IMR-90 (cell line): ENCODE measurements around the gene DACT1. TPM values are rescaled to one million over a fixed set of nuclear protein-coding genes. Genes with fewer than 3 reads are reported as not detected.
A peak's percentile ranks its signal among the peaks of the same experiment; 100 is the strongest.

Experiments
- ATAC-seq: fragments of 200-7000 bp; cut with Tn5 transposase; 2 replicates; pipeline ENCODE4 v1.9.1; 2020; ENCODE audit warnings: low read depth, mild to moderate bottlenecking, moderate library complexity
- BruUV-seq: library from RNA; stranded (reverse); fragments of 400-500 nt; replicated peaks from 2 replicates; lab custom pipeline; 2021; lab: Mats Ljungman, UMichigan
- CTCF ChIA-PET: fragments of 300-600 bp; formaldehyde crosslinking; extraction: SDS; loops from one replicate; lab custom pipeline; 2021; ENCODE audit warnings: antibody characterized with exemption; lab: Yijun Ruan, JAX
- POLR2A ChIA-PET: fragments of 300-600 bp; sonication (Branson Sonifier 250); formaldehyde crosslinking; loops from one replicate; lab custom pipeline; 2022; ENCODE audit warnings: antibody characterized with exemption; ENCODE audit not compliant: unreplicated experiment; lab: Charles Lee
- DNase-seq: peaks from one replicate; pipeline ENCODE4 v3.0.0; 2013
- H2AFZ ChIP-seq: replicated peaks from 2 replicates; pipeline ENCODE3; 2013; ENCODE audit warnings: low read length, mild to moderate bottlenecking; ENCODE audit not compliant: poor library complexity
- H2AK5ac ChIP-seq: 2 replicates; pipeline ENCODE4 v1.6.1; 2013; ENCODE audit warnings: low read depth, low read length, inconsistent platforms
- H2AK9ac ChIP-seq: replicated peaks from 2 replicates; pipeline ENCODE3; 2013; ENCODE audit warnings: mild to moderate bottlenecking, low read depth, low read length, moderate library complexity; ENCODE audit not compliant: poor library complexity
- H2BK120ac ChIP-seq: 2 replicates; pipeline ENCODE4 v1.6.1; 2013; ENCODE audit warnings: low read depth, low read length, inconsistent platforms
- H2BK15ac ChIP-seq: 3 replicates; pipeline ENCODE4 v1.6.1; 2013; ENCODE audit warnings: low read depth, low read length, inconsistent platforms
- H2BK20ac ChIP-seq: 2 replicates; pipeline ENCODE4 v1.6.1; 2013; ENCODE audit warnings: low read depth, mild to moderate bottlenecking, inconsistent platforms, low read length, moderate library complexity
- H2BK5ac ChIP-seq: 2 replicates; pipeline ENCODE4 v1.6.1; 2013; ENCODE audit warnings: mild to moderate bottlenecking, low read depth, low read length, inconsistent platforms; ENCODE audit not compliant: poor library complexity, severe bottlenecking
- H3K14ac ChIP-seq: replicated peaks from 2 replicates; pipeline ENCODE4 v1.6.1; 2013; ENCODE audit warnings: low read depth, low read length, inconsistent platforms
- H3K18ac ChIP-seq: 2 replicates; pipeline ENCODE4 v1.6.1; 2013; ENCODE audit warnings: low read depth, low read length, control low read depth
- H3K23ac ChIP-seq: 2 replicates; pipeline ENCODE4 v1.6.1; 2013; ENCODE audit warnings: low read depth, low read length, inconsistent platforms
- H3K27ac ChIP-seq: 2 replicates; pipeline ENCODE4 v1.5.1; 2013; ENCODE audit warnings: mild to moderate bottlenecking, control low read depth, low read length; ENCODE audit not compliant: insufficient read depth
- H3K27me3 ChIP-seq: 2 replicates; pipeline ENCODE4 v1.6.1; 2013; ENCODE audit warnings: low read length; ENCODE audit not compliant: control insufficient read depth, insufficient read depth
- H3K36me3 ChIP-seq: 2 replicates; pipeline ENCODE4 v1.6.1; 2013; ENCODE audit warnings: low read length, mixed read lengths; ENCODE audit not compliant: control insufficient read depth, insufficient read depth
- H3K4ac ChIP-seq: 2 replicates; pipeline ENCODE4 v1.6.1; 2013; ENCODE audit warnings: low read depth, low read length, inconsistent platforms
- H3K4me1 ChIP-seq: 2 replicates; pipeline ENCODE4 v1.6.1; 2013; ENCODE audit warnings: low read length, mixed read lengths; ENCODE audit not compliant: control insufficient read depth, insufficient read depth
- H3K4me2 ChIP-seq: 2 replicates; pipeline ENCODE4 v1.6.1; 2013; ENCODE audit warnings: low read depth, mild to moderate bottlenecking, control low read depth, low read length, moderate library complexity
- H3K4me3 ChIP-seq: 2 replicates; pipeline ENCODE4 v1.5.1; 2013; ENCODE audit warnings: low read depth, mild to moderate bottlenecking, control low read depth, low read length, moderate library complexity; ENCODE audit not compliant: insufficient read depth
- H3K56ac ChIP-seq: 2 replicates; pipeline ENCODE4 v1.6.1; 2013; ENCODE audit warnings: low read length, inconsistent platforms; ENCODE audit not compliant: insufficient read depth; ENCODE audit errors: extremely low read depth
- H3K79me1 ChIP-seq, 2 experiments: 2 replicates each; pipeline ENCODE4 v1.6.1; 2013; ENCODE audit warnings: low read length in 2 of 2, inconsistent platforms in 1 of 2, low read depth in 1 of 2
- H3K9ac ChIP-seq: 2 replicates; pipeline ENCODE4 v1.6.1; 2013; ENCODE audit warnings: low read depth, low read length, control low read depth
- H3K9me1 ChIP-seq: 2 replicates; pipeline ENCODE4 v1.6.1; 2013; ENCODE audit warnings: low read length, inconsistent platforms; ENCODE audit not compliant: insufficient read depth
- H3K9me3 ChIP-seq: 2 replicates; pipeline ENCODE4 v1.6.1; 2013; ENCODE audit warnings: low read length; ENCODE audit not compliant: control insufficient read depth, insufficient read depth
- H4K20me1 ChIP-seq: 2 replicates; pipeline ENCODE4 v1.6.1; 2013; ENCODE audit warnings: low read length, inconsistent platforms; ENCODE audit not compliant: insufficient read depth
- H4K5ac ChIP-seq: 2 replicates; pipeline ENCODE4 v1.6.1; 2013; ENCODE audit warnings: mild to moderate bottlenecking, low read depth, low read length, control low read depth
- H4K8ac ChIP-seq, 2 experiments: 2 replicates each; pipeline ENCODE4 v1.6.1; 2013; ENCODE audit warnings: low read depth in 2 of 2, low read length in 2 of 2, control low read depth in 1 of 2, inconsistent platforms in 1 of 2
- H4K91ac ChIP-seq: 2 replicates; pipeline ENCODE4 v1.6.1; 2013; ENCODE audit warnings: low read depth, low read length, inconsistent platforms; ENCODE audit not compliant: insufficient read depth
- CEBPB ChIP-seq: IDR thresholded peaks from 2 replicates; pipeline ENCODE4 v1.6.1; 2012; ENCODE audit warnings: low read depth, low read length, improper control_type of control experiment
- CHD1 ChIP-seq: IDR thresholded peaks from 2 replicates; pipeline ENCODE4 v1.6.1; 2012; ENCODE audit warnings: low read depth, low read length, improper control_type of control experiment
- FOS ChIP-seq: fragments of 150-350 bp; IDR thresholded peaks from 2 replicates; pipeline ENCODE4 v1.6.1; 2016; ENCODE audit warnings: low read depth, low read length
- MAFK ChIP-seq: IDR thresholded peaks from 2 replicates; pipeline ENCODE4 v1.6.1; 2012; ENCODE audit warnings: low read depth, low read length, improper control_type of control experiment
- MAZ ChIP-seq: IDR thresholded peaks from 2 replicates; pipeline ENCODE4 v1.6.1; 2012; ENCODE audit warnings: low read depth, mild to moderate bottlenecking, low read length, improper control_type of control experiment, moderate library complexity, borderline replicate concordance
- MXI1 ChIP-seq: IDR thresholded peaks from 2 replicates; pipeline ENCODE4 v1.6.1; 2012; ENCODE audit warnings: low read depth, mild to moderate bottlenecking, low read length, moderate library complexity, borderline replicate concordance
- NFE2L2 ChIP-seq: fragments of 150-350 bp; IDR thresholded peaks from 2 replicates; pipeline ENCODE4 v1.6.1; 2016; ENCODE audit warnings: low read depth, mild to moderate bottlenecking, low read length
- POLR2A ChIP-seq: IDR thresholded peaks from 2 replicates; pipeline ENCODE4 v1.6.1; 2012; ENCODE audit warnings: mild to moderate bottlenecking, low read depth, low read length
- RAD21 ChIP-seq: IDR thresholded peaks from 2 replicates; pipeline ENCODE4 v1.6.1; 2012; ENCODE audit warnings: low read length, improper control_type of control experiment
- RCOR1 ChIP-seq: IDR thresholded peaks from 2 replicates; pipeline ENCODE4 v1.6.1; 2012; ENCODE audit warnings: mild to moderate bottlenecking, low read length, improper control_type of control experiment; ENCODE audit not compliant: insufficient replicate concordance
- RFX5 ChIP-seq: IDR thresholded peaks from 2 replicates; pipeline ENCODE4 v1.8.0; 2012; ENCODE audit warnings: low read depth, mild to moderate bottlenecking, low read length, moderate library complexity
- SMC3 ChIP-seq: fragments of 150-350 bp; IDR thresholded peaks from 2 replicates; pipeline ENCODE4 v1.6.1; 2016; ENCODE audit warnings: low read depth, mild to moderate bottlenecking, antibody characterized with exemption, low read length, moderate library complexity
- WGBS, 2 experiments: methylation state at CpG; one replicate each; pipeline versions ENCODE4 v1.1.5 to v1.1.7; 2013; ENCODE audit warnings: missing lambda C conversion rate in 2 of 2; ENCODE audit not compliant: insufficient read length in 1 of 2; ENCODE audit errors: extremely low coverage in 2 of 2; 5-methylcytosine and 5-hydroxymethylcytosine counted together
- dilution Hi-C: fragments of 300-500 bp; cut with HindIII; formaldehyde crosslinking; loops from one replicate; pipeline ENCODE4 v1.14.3; 2018; ENCODE audit warnings: low sequenced_read_pairs; ENCODE audit not compliant: unreplicated experiment
- in situ Hi-C: fragments of 300-500 bp; cut with MboI; formaldehyde crosslinking; loops from 3 replicates; pipeline ENCODE4 v1.14.3; 2019; ENCODE audit warnings: low sequenced_read_pairs, inconsistent platforms, mixed read lengths
- intact Hi-C: fragments of 100-400 bp; cut with micrococcal nuclease; formaldehyde crosslinking; loops from 2 replicates; pipeline ENCODE4 v1.10.0; 2022
- polyA plus RNA-seq, 3 experiments: library from polyadenylated mRNA; depleted of rRNA; stranded (reverse); fragments of >200 nt; gene quantifications; 2 replicates each; pipeline ENCODE4 v1.2.3, GENCODE V29; 2012; ENCODE audit warnings: low replicate concordance in 1 of 3
- total RNA-seq: library from RNA; depleted of rRNA; stranded (reverse); fragments of >200 nt; gene quantifications from 2 replicates; pipeline ENCODE4 v1.2.3, GENCODE V29; 2012
- TF ChIP-seq, protein P1 (sequence below): conservative IDR thresholded peaks from 2 replicates; pipeline ENCODE4 v1.5.1; 2012; ENCODE audit warnings: mild to moderate bottlenecking, low read depth, low read length, improper control_type of control experiment
- TF ChIP-seq, protein P2 (sequence below): fragments of 150-350 bp; IDR thresholded peaks from 2 replicates; pipeline ENCODE4 v1.6.1; 2016; ENCODE audit warnings: low read depth, mild to moderate bottlenecking, low read length, moderate library complexity, borderline replicate concordance

The DACT1 gene
- total and polyA plus RNA-seq, 2 of the 4 experiments (the other 2 are of a cell fraction) = 6.5 to 9.7 TPM

DNA sequence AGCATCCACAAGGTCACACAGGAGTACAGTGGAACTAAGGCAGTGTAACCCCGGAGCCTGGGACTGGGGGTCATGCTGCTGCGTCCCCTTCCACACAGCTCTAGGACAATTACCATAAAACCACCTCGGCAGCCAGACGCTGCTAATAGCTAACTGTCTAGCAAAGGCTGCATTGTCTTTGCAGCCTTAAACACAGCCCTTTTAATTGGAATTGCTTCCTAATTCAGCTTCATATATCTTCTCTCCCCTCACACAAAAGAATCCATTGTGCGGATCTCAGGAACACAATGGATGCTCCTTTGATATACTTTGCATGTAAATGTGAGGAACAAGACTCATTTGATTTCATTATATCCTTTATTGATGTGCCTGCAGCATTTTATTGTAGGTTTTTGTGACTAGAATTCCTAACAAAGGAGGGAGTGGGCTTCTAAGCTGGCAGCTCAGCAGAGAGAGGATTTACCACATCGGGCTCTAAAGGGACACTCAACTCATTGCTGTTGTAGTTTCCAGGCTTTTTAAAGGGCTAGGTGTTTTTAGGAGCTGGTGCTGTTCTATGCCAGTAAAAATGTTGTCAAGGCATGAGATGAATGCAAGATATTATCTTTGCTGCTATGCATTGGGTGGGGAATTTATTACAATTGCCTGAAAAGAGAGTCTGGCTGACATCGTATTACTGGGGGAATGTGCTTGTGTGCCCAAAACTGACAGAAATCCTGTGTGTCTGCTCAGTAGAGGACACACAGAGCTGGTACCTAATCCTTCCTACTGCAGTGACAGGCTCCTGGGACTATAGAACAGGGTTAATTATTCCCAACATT, 30.4 kb upstream of the DACT1 start:
- no peak overlapping the region for H3K56ac ChIP-seq
- POLR2A ChIA-PET = no interaction called here
- no peak overlapping the region for H2AK9ac ChIP-seq
- WGBS, 2 experiments = 81% methylated on average over 3 of the region's 7 CpGs; no CpG with 5 or more reads in 1 of the 2 experiments
- H3K18ac ChIP-seq = no peak overlapping the region
- ATAC-seq (peak; percentile 56), DNase-seq (no peak)
- in situ Hi-C loops = no loop called here
- H4K8ac ChIP-seq = peak overlapping the region in 1 of 2 experiments; percentile 16; a peak in 1 of 4 replicates
- peak overlapping the region; percentile 55; the same call in 1 of the 2 replicates for H2BK20ac ChIP-seq
- H2BK5ac ChIP-seq = peak overlapping the region; percentile 55
- dilution Hi-C loops = no loop called here
- H3K4me2 ChIP-seq = peak overlapping the region; percentile 20; the same call in 1 of the 2 replicates
- no peaks in the 10 kb centered on the region for H3K79me1 ChIP-seq
- no peak overlapping the region for H3K4me3 ChIP-seq
- intact Hi-C loops = no loop called here
- no peak overlapping the region; the same call in 1 of the 2 replicates for H2AK5ac ChIP-seq
- no peaks in the 10 kb centered on the region for H3K36me3 ChIP-seq
- H3K4ac ChIP-seq = peak overlapping the region; percentile 53; the same call in 1 of the 2 replicates
- no peak overlapping the region for H3K9ac ChIP-seq
- H3K9me3 ChIP-seq = no peaks in the 10 kb centered on the region
- no peak overlapping the region for H3K27ac ChIP-seq
- no peaks in the 10 kb centered on the region for H3K27me3 ChIP-seq
- H3K9me1 ChIP-seq = 0 out of 2 replicates have a peak, but pooled peaks cover 4% of the 10 kb centered on the region
- H2AFZ ChIP-seq = peak overlapping the region; percentile 66
- no peak overlapping the region for H4K5ac ChIP-seq
- peak overlapping the region; percentile 50 for H3K14ac ChIP-seq
- H4K20me1 ChIP-seq = no peaks in the 10 kb centered on the region
- H4K91ac ChIP-seq = no peak overlapping the region
- CTCF ChIA-PET = no interaction called here
- BruUV-seq = no TSS peak
- peak overlapping the region; percentile 77; the same call in 1 of the 2 replicates for H2BK120ac ChIP-seq
- H2BK15ac ChIP-seq = no peak overlapping the region
- H3K23ac ChIP-seq = no peak overlapping the region
- peaks cover 12% of the 10 kb centered on the region for H3K4me1 ChIP-seq
- TF ChIP-seq, protein P1, sequence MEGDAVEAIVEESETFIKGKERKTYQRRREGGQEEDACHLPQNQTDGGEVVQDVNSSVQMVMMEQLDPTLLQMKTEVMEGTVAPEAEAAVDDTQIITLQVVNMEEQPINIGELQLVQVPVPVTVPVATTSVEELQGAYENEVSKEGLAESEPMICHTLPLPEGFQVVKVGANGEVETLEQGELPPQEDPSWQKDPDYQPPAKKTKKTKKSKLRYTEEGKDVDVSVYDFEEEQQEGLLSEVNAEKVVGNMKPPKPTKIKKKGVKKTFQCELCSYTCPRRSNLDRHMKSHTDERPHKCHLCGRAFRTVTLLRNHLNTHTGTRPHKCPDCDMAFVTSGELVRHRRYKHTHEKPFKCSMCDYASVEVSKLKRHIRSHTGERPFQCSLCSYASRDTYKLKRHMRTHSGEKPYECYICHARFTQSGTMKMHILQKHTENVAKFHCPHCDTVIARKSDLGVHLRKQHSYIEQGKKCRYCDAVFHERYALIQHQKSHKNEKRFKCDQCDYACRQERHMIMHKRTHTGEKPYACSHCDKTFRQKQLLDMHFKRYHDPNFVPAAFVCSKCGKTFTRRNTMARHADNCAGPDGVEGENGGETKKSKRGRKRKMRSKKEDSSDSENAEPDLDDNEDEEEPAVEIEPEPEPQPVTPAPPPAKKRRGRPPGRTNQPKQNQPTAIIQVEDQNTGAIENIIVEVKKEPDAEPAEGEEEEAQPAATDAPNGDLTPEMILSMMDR = no peak
- TF ChIP-seq RCOR1 = no peak
- no peak for TF ChIP-seq SMC3
- no peak for TF ChIP-seq POLR2A
- TF ChIP-seq, protein P2, sequence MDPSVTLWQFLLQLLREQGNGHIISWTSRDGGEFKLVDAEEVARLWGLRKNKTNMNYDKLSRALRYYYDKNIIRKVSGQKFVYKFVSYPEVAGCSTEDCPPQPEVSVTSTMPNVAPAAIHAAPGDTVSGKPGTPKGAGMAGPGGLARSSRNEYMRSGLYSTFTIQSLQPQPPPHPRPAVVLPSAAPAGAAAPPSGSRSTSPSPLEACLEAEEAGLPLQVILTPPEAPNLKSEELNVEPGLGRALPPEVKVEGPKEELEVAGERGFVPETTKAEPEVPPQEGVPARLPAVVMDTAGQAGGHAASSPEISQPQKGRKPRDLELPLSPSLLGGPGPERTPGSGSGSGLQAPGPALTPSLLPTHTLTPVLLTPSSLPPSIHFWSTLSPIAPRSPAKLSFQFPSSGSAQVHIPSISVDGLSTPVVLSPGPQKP = no peak
- no peak for TF ChIP-seq RFX5
- TF ChIP-seq CHD1 = no peak
- TF ChIP-seq FOS = no peak
- no peak for TF ChIP-seq CEBPB
- TF ChIP-seq NFE2L2 = no peak
- no peak for TF ChIP-seq MAZ
- TF ChIP-seq MXI1 = no peak
- TF ChIP-seq RAD21 = no peak
- TF ChIP-seq MAFK = no peak
